Vagina (tissue), 2 donors: Measurements from ENCODE around the gene TMEM169. TPM values are rescaled to one million over a fixed set of nuclear protein-coding genes. Genes with fewer than 3 reads are reported as not detected.

Source experiments
- DNase-seq, 2 donors: peaks; one replicate each; pipeline ENCODE4 v3.0.0-alpha.2; 2017; ENCODE audit errors: extremely low spot score in 2 of 2
- H3K27ac ChIP-seq: fragments of 200-600 bp; sonication (generic); one replicate; pipeline ENCODE4 v1.5.1; 2019
- H3K27me3 ChIP-seq: fragments of 200-600 bp; sonication (generic); one replicate; pipeline ENCODE4 v1.5.1; 2019
- H3K36me3 ChIP-seq, 2 donors: fragments of 200-600 bp; sonication (generic); one replicate each; pipeline ENCODE4 v1.5.1; 2017 to 2019
- H3K4me1 ChIP-seq: fragments of 200-600 bp; sonication (generic); one replicate; pipeline ENCODE4 v1.5.1; 2019
- H3K4me3 ChIP-seq, 2 donors: fragments of 200-600 bp; sonication (generic); 1 replicate in 1 of 2; 2 replicates in 1 of 2; pipeline ENCODE4 v1.5.1; 2016 to 2019
- H3K9me3 ChIP-seq: fragments of 200-600 bp; sonication (generic); one replicate; pipeline ENCODE4 v1.5.1; 2019
- CTCF ChIP-seq, 3 experiments: fragments of 450-650 bp in 2 of 3; fragments of 200-600 bp in 1 of 3; sonication (generic) in 1 of 3; IDR thresholded peaks; one replicate each; pipeline ENCODE4 v1.5.1; 2017 to 2019; ENCODE audit warnings: antibody characterized with exemption in 3 of 3, mild to moderate bottlenecking in 2 of 3, moderate library complexity in 2 of 3
- POLR2A ChIP-seq, 2 donors: fragments of 450-650 bp; IDR thresholded peaks; one replicate each; pipeline ENCODE4 v1.6.1; 2017; ENCODE audit warnings: antibody characterized with exemption in 2 of 2, mild to moderate bottlenecking in 2 of 2, moderate library complexity in 2 of 2
- POLR2AphosphoS5 ChIP-seq, 2 donors: sonication (generic); formaldehyde crosslinking; IDR thresholded peaks; one replicate each; pipeline ENCODE4 v1.9.0; 2017; ENCODE audit warnings: antibody characterized with exemption in 2 of 2, mild to moderate bottlenecking in 2 of 2, low read depth in 1 of 2; ENCODE audit not compliant: insufficient read depth in 1 of 2
- intact Hi-C: fragments of 100-400 bp; cut with DNase I; formaldehyde crosslinking; loops from one replicate; pipeline ENCODE4 v1.15.1; 2023
- total RNA-seq: library from RNA; depleted of rRNA; stranded (reverse); fragments of >200 nt; gene quantifications from one replicate; pipeline ENCODE4 v1.2.3, GENCODE V29; 2016

The TMEM169 gene
- total RNA-seq, 1 donor from 2014 or later = not detected

DNA sequence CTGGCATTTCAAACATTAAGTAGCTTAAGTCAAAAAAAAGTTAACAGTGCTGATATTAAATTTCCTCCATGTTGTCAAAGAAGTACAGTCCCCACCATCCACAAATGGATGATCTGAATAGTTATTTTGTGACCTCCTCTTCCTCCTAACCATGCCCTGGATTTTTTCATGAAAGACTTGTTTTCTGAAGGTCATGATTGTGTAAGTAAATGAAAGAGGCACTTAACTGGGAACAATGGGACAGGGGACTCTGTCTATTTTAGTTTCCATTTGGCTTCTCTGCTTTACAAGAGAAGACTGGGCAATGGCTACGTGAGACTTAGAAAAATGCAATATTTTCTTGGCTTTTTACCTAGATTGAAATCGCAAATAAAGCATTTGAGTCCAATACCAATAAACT is 32.3 kb upstream of the TMEM169 start:
- Histone ChIP-seq H3K4me1 (no peaks in the 10 kb centered on the region), H3K9me3 (no peaks in the 10 kb centered on the region), H3K27me3 (no peaks in the 10 kb centered on the region), H3K36me3 (no peaks in the 10 kb centered on the region), H3K27ac (no peak overlapping the region), H3K4me3 (no peak overlapping the region)
- TF ChIP-seq CTCF (IDR thresholded peaks at IDR 0.05) = no peak
- no peak for TF ChIP-seq POLR2AphosphoS5 (IDR thresholded peaks at IDR 0.05; ENCODE audit: insufficient read depth in 1 of 2, low read depth in 1 of 2)
- TF ChIP-seq POLR2A (IDR thresholded peaks at IDR 0.05) = no peak
- DNase-seq = no peak
- intact Hi-C loops = no loop called here

DNA sequence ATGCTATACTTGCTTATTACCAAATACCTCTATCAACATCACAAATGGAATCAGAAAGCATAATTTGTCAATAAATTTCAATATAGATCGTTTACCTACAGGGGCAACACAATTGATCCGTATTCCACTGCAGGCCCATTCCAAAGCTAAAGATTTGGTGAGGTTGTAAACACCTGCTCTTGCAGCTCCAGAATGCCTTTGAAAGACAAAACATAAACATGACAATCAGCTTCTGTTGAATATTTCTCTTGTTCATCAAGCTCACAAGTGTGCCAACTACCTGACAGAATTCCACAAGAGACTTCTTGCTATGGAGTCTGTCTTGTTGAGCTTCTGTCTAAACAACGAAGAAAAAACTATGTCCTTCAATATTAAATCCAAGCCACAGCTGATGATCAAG is 30.4 kb upstream of the TMEM169 start:
- no peaks in the 10 kb centered on the region for H3K9me3 ChIP-seq
- no peak overlapping the region for H3K4me3 ChIP-seq
- no peak for DNase-seq
- H3K27me3 ChIP-seq = no peaks in the 10 kb centered on the region
- no peaks in the 10 kb centered on the region for H3K36me3 ChIP-seq
- H3K27ac ChIP-seq = no peak overlapping the region
- intact Hi-C loops = no loop called here
- no peak for TF ChIP-seq CTCF (IDR thresholded peaks at IDR 0.05)
- TF ChIP-seq POLR2AphosphoS5 (IDR thresholded peaks at IDR 0.05; ENCODE audit: insufficient read depth in 1 of 2, low read depth in 1 of 2) = no peak
- TF ChIP-seq POLR2A (IDR thresholded peaks at IDR 0.05) = no peak
- H3K4me1 ChIP-seq = no peaks in the 10 kb centered on the region

DNA sequence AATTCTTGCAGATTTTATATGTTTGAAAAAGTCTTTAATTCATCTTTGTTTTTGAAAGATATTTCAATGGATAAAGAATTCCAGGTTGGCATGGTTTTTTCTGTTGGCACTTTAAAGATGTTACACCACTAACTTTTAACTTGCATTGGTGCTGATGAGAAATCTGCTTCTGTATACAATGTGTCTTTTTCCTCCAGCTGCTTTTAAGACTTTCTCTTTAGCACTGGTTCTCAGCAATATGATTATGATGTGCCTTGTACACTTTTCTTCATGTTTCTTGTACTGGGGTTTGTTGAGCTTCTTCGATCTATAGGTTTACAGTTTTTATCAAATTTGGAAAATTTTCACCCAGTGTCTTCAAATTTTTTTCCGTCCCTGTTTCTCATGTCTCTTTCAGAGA is 29.3 kb upstream of the TMEM169 start:
- Histone ChIP-seq H3K27ac (no peak overlapping the region), H3K4me3 (no peak overlapping the region), H3K4me1 (no peaks in the 10 kb centered on the region), H3K36me3 (no peaks in the 10 kb centered on the region), H3K9me3 (no peaks in the 10 kb centered on the region), H3K27me3 (no peaks in the 10 kb centered on the region)
- no peak for DNase-seq
- intact Hi-C loops = no loop called here
- no peak for TF ChIP-seq POLR2A (IDR thresholded peaks at IDR 0.05)
- TF ChIP-seq CTCF (IDR thresholded peaks at IDR 0.05) = no peak
- TF ChIP-seq POLR2AphosphoS5 (IDR thresholded peaks at IDR 0.05; ENCODE audit: insufficient read depth in 1 of 2, low read depth in 1 of 2) = no peak

- TF ChIP-seq CTCF (IDR thresholded peaks at IDR 0.05) (no peak), POLR2AphosphoS5 (IDR thresholded peaks at IDR 0.05; ENCODE audit: insufficient read depth in 1 of 2, low read depth in 1 of 2) (no peak), POLR2A (IDR thresholded peaks at IDR 0.05) (no peak)
- intact Hi-C loops = no loop called here
- no peak overlapping the region for H3K27ac ChIP-seq
- DNase-seq = no peak
- H3K4me1 ChIP-seq = no peaks in the 10 kb centered on the region
- H3K9me3 ChIP-seq = no peaks in the 10 kb centered on the region
- no peak overlapping the region for H3K4me3 ChIP-seq
- no peaks in the 10 kb centered on the region for H3K36me3 ChIP-seq
- H3K27me3 ChIP-seq = no peaks in the 10 kb centered on the region
These were observed 26.0 kb upstream of the TMEM169 start for GRCh38 chr2:216055680-216056079.

GRCh38 chr2:216056739-216057138 is 25.0 kb upstream of the TMEM169 start:
- H3K4me3 ChIP-seq = no peak overlapping the region
- no peak for TF ChIP-seq POLR2A (IDR thresholded peaks at IDR 0.05)
- TF ChIP-seq CTCF (IDR thresholded peaks at IDR 0.05) = no peak
- TF ChIP-seq POLR2AphosphoS5 (IDR thresholded peaks at IDR 0.05; ENCODE audit: insufficient read depth in 1 of 2, low read depth in 1 of 2) = no peak
- intact Hi-C loops = no loop called here
- no peak for DNase-seq
- H3K4me1 ChIP-seq = no peaks in the 10 kb centered on the region
- no peaks in the 10 kb centered on the region for H3K9me3 ChIP-seq
- H3K27me3 ChIP-seq = no peaks in the 10 kb centered on the region
- H3K27ac ChIP-seq = no peak overlapping the region
- H3K36me3 ChIP-seq = no peaks in the 10 kb centered on the region
